H1 (cell line): ENCODE measurements around the gene PKP1. TPM values are rescaled to one million over a fixed set of nuclear protein-coding genes. Genes with fewer than 3 reads are reported as not detected.

Experiments used
- CTCF ChIA-PET: fragments of 300-600 bp; sonication (Branson Sonifier 250); formaldehyde crosslinking; loops from one replicate; lab custom pipeline; 2021; ENCODE audit not compliant: partially characterized antibody; lab: Charles Lee
- POLR2A ChIA-PET: fragments of 300-600 bp; sonication (Branson Sonifier 250); formaldehyde crosslinking; loops from one replicate; lab custom pipeline; 2021; ENCODE audit warnings: inconsistent platforms; ENCODE audit not compliant: partially characterized antibody; lab: Charles Lee
- DNase-seq, 2 experiments: peaks; one replicate each; pipeline versions ENCODE4 v3.0.0 to v3.0.0-alpha.2; 2010 to 2022; ENCODE audit warnings: low spot score in 2 of 2, low read depth in 1 of 2, mixed read lengths in 1 of 2
- FAIRE-seq: peaks from 2 replicates; lab custom pipeline; 2011; peaks lifted over from hg19 to GRCh38; lab: Jason Lieb, UNC
- H2AFZ ChIP-seq: 2 replicates; pipeline ENCODE4 v1.8.1; 2012; ENCODE audit warnings: low read length, inconsistent platforms
- H2AK5ac ChIP-seq: 2 replicates; pipeline ENCODE4 v1.6.1; 2013; ENCODE audit warnings: low read depth, low read length
- H2BK120ac ChIP-seq: replicated peaks from 2 replicates; pipeline ENCODE3; 2013; ENCODE audit warnings: low read depth, low read length, inconsistent platforms
- H2BK12ac ChIP-seq: 2 replicates; pipeline ENCODE4 v1.6.1; 2013; ENCODE audit warnings: low read depth, low read length
- H2BK15ac ChIP-seq: 2 replicates; pipeline ENCODE4 v1.6.1; 2013; ENCODE audit warnings: low read length
- H2BK20ac ChIP-seq: 2 replicates; pipeline ENCODE4 v1.6.1; 2013; ENCODE audit warnings: low read length
- H2BK5ac ChIP-seq: 2 replicates; pipeline ENCODE4 v1.6.1; 2013; ENCODE audit warnings: low read depth, low read length
- H3K14ac ChIP-seq: 2 replicates; pipeline ENCODE4 v1.6.1; 2013; ENCODE audit warnings: inconsistent platforms; ENCODE audit not compliant: insufficient read length
- H3K18ac ChIP-seq: 2 replicates; pipeline ENCODE4 v1.6.1; 2013; ENCODE audit warnings: low read length; ENCODE audit errors: extremely low read depth
- H3K23ac ChIP-seq: 2 replicates; pipeline ENCODE4 v1.6.1; 2013; ENCODE audit warnings: inconsistent platforms; ENCODE audit not compliant: insufficient read length
- H3K23me2 ChIP-seq: 2 replicates; pipeline ENCODE4 v1.6.1; 2013; ENCODE audit warnings: low read depth, low read length
- H3K27ac ChIP-seq: 2 replicates; pipeline ENCODE4 v1.6.1; 2011; ENCODE audit warnings: low read depth, low read length, inconsistent platforms
- H3K27me3 ChIP-seq, 4 experiments: replicated peaks in 1 of 4; 1 replicate in 1 of 4; 2 replicates in 3 of 4; pipeline versions ENCODE4 v1.6.1 to v1.8.1; 2011 to 2013; ENCODE audit warnings: low read length in 3 of 4, mild to moderate bottlenecking in 3 of 4, inconsistent platforms in 2 of 4, mixed read lengths in 2 of 4, moderate library complexity in 1 of 4; ENCODE audit not compliant: control insufficient read depth in 3 of 4, insufficient read depth in 3 of 4; ENCODE audit errors: extremely low read depth in 1 of 4
- H3K36me3 ChIP-seq, 4 experiments: 2 replicates each; pipeline versions ENCODE4 v1.6.1 to v1.8.1; 2011 to 2013; ENCODE audit warnings: mild to moderate bottlenecking in 4 of 4, low read length in 3 of 4, moderate library complexity in 2 of 4, control low read depth in 1 of 4, inconsistent platforms in 1 of 4; ENCODE audit not compliant: insufficient read depth in 4 of 4, control insufficient read depth in 2 of 4
- H3K4ac ChIP-seq: replicated peaks from 2 replicates; pipeline ENCODE3; 2013; ENCODE audit warnings: low read length, low read depth, mixed read lengths, inconsistent platforms; ENCODE audit not compliant: insufficient read length
- H3K4me1 ChIP-seq, 4 experiments: replicated peaks in 1 of 4; 1 replicate in 1 of 4; 2 replicates in 3 of 4; pipeline versions ENCODE4 v1.6.1 to v1.8.1; 2011 to 2013; ENCODE audit warnings: low read length in 3 of 4, inconsistent platforms in 2 of 4, mixed read lengths in 1 of 4; ENCODE audit not compliant: insufficient read depth in 4 of 4, control insufficient read depth in 3 of 4
- H3K4me2 ChIP-seq, 2 experiments: 2 replicates each; pipeline versions ENCODE4 v1.6.1 to v1.8.1; 2011 to 2013; ENCODE audit warnings: low read depth in 2 of 2, low read length in 2 of 2, control low read depth in 1 of 2, inconsistent platforms in 1 of 2, mild to moderate bottlenecking in 1 of 2; ENCODE audit not compliant: insufficient read depth in 1 of 2
- H3K4me3 ChIP-seq, 4 experiments: fragments of 200-600, 300-600 bp in 1 of 4; sonication (generic), shearing (Covaris generic), sonication (Bioruptor Twin) in 1 of 4; 2 replicates each; pipeline versions ENCODE4 v1.5.1 to v1.8.1; 2011 to 2016; ENCODE audit warnings: low read length in 4 of 4, low read depth in 3 of 4, control low read depth in 2 of 4, inconsistent platforms in 2 of 4, mild to moderate bottlenecking in 2 of 4, mixed read lengths in 1 of 4, moderate library complexity in 1 of 4; ENCODE audit not compliant: insufficient read depth in 2 of 4; ENCODE audit errors: extremely low read depth in 1 of 4
- H3K56ac ChIP-seq: replicated peaks from 2 replicates; pipeline ENCODE3; 2013; ENCODE audit warnings: low read depth, mild to moderate bottlenecking, mixed read lengths, low read length, inconsistent platforms; ENCODE audit not compliant: insufficient read length
- H3K79me1 ChIP-seq: 2 replicates; pipeline ENCODE4 v1.6.1; 2013; ENCODE audit warnings: low read depth, low read length, control low read depth
- H3K79me2 ChIP-seq, 2 experiments: 2 replicates each; pipeline versions ENCODE4 v1.6.1 to v1.8.1; 2012 to 2013; ENCODE audit warnings: low read length in 2 of 2, mild to moderate bottlenecking in 2 of 2, inconsistent platforms in 1 of 2; ENCODE audit not compliant: insufficient read depth in 2 of 2, control insufficient read depth in 1 of 2
- H3K9ac ChIP-seq, 4 experiments: replicated peaks in 1 of 4; 1 replicate in 1 of 4; 2 replicates in 3 of 4; pipeline versions ENCODE4 v1.6.1 to v1.8.1; 2011 to 2013; ENCODE audit warnings: low read depth in 3 of 4, low read length in 3 of 4, control low read depth in 2 of 4, mild to moderate bottlenecking in 2 of 4, moderate library complexity in 2 of 4, inconsistent platforms in 1 of 4; ENCODE audit errors: extremely low read depth in 1 of 4
- H3K9me3 ChIP-seq, 2 experiments: 2 replicates each; pipeline versions ENCODE4 v1.6.1 to v1.8.1; 2012 to 2013; ENCODE audit warnings: mild to moderate bottlenecking in 2 of 2, moderate library complexity in 2 of 2, control low read depth in 1 of 2, inconsistent platforms in 1 of 2, low read depth in 1 of 2, low read length in 1 of 2, mixed read lengths in 1 of 2; ENCODE audit not compliant: insufficient read depth in 2 of 2
- H4K20me1 ChIP-seq, 2 experiments: replicated peaks in 1 of 2; 2 replicates each; pipeline versions ENCODE3 to v1.8.1; 2011 to 2013; ENCODE audit warnings: inconsistent platforms in 2 of 2, low read length in 2 of 2, mild to moderate bottlenecking in 1 of 2; ENCODE audit not compliant: insufficient read depth in 2 of 2, control insufficient read depth in 1 of 2
- H4K5ac ChIP-seq: 2 replicates; pipeline ENCODE4 v1.6.1; 2013; ENCODE audit warnings: low read length, low read depth, mixed read lengths, inconsistent platforms; ENCODE audit not compliant: insufficient read length
- H4K8ac ChIP-seq: 2 replicates; pipeline ENCODE4 v1.8.0; 2013; ENCODE audit warnings: mild to moderate bottlenecking, moderate library complexity, low read length, inconsistent platforms; ENCODE audit not compliant: insufficient read depth; ENCODE audit errors: extremely low read depth
- H4K91ac ChIP-seq: replicated peaks from 2 replicates; pipeline ENCODE3; 2013; ENCODE audit warnings: low read length, mixed read lengths, inconsistent platforms; ENCODE audit not compliant: insufficient read length
- BACH1 ChIP-seq: IDR thresholded peaks from 2 replicates; pipeline ENCODE4 v1.6.1; 2012; ENCODE audit warnings: low read length, improper control_type of control experiment
- BRCA1 ChIP-seq: IDR thresholded peaks from 2 replicates; pipeline ENCODE4 v1.6.1; 2012; ENCODE audit warnings: low read depth, low read length, improper control_type of control experiment
- CHD1 ChIP-seq: IDR thresholded peaks from 2 replicates; pipeline ENCODE4 v1.6.1; 2012; ENCODE audit warnings: low read depth, low read length, improper control_type of control experiment
- RBBP5 ChIP-seq: IDR thresholded peaks from 2 replicates; pipeline ENCODE4 v1.7.1; 2012; ENCODE audit warnings: low read depth, mild to moderate bottlenecking, inconsistent platforms, low read length, moderate library complexity, borderline replicate concordance
- RFX5 ChIP-seq: IDR thresholded peaks from 2 replicates; pipeline ENCODE4 v1.6.1; 2011; ENCODE audit warnings: low read depth, low read length, improper control_type of control experiment, borderline replicate concordance
- SIRT6 ChIP-seq: IDR thresholded peaks from one replicate; pipeline ENCODE4 v1.7.1; 2012; ENCODE audit warnings: low read length, inconsistent platforms
- SP1 ChIP-seq: IDR thresholded peaks from 2 replicates; pipeline ENCODE4 v1.6.1; 2011; ENCODE audit warnings: low read depth, low read length
- SP4 ChIP-seq: IDR thresholded peaks from 2 replicates; pipeline ENCODE4 v1.6.1; 2012; ENCODE audit warnings: low read length, inconsistent platforms
- TAF1 ChIP-seq: IDR thresholded peaks from 2 replicates; pipeline ENCODE4 v1.6.1; 2011; ENCODE audit warnings: mild to moderate bottlenecking, low read depth, low read length
- TCF12 ChIP-seq: IDR thresholded peaks from 2 replicates; pipeline ENCODE4 v1.6.1; 2011; ENCODE audit warnings: low read depth, mild to moderate bottlenecking, low read length
- WGBS, 2 experiments: shearing (Covaris generic) in 1 of 2; methylation state at CpG; one replicate each; pipeline versions ENCODE4 v1.1.6 to v1.1.7; 2013 to 2015; ENCODE audit warnings: low lambda C conversion rate in 2 of 2, mixed read lengths in 2 of 2, inconsistent platforms in 1 of 2, low coverage in 1 of 2, missing lambda C conversion rate in 1 of 2; ENCODE audit not compliant: insufficient replicate concordance in 2 of 2, insufficient coverage in 1 of 2, insufficient read length in 1 of 2; ENCODE audit errors: extremely low coverage in 1 of 2, missing lambda C conversion rate in 1 of 2; 5-methylcytosine and 5-hydroxymethylcytosine counted together
- polyA plus RNA-seq, 7 experiments: library from polyadenylated mRNA; depleted of rRNA in 3 of 7; stranded (reverse) in 5 of 7; unstranded in 2 of 7; fragments of >200 nt in 5 of 7; fragments of 200-250 nt in 2 of 7; gene quantifications; 1 replicate in 5 of 7; 2 replicates in 1 of 7; 4 replicates in 1 of 7; pipeline versions ENCODE4 v1.2.1 to v1.2.3, GENCODE V29; 2011 to 2013; ENCODE audit warnings: missing spikeins in 2 of 7, mixed read lengths in 2 of 7
- total RNA-seq: library from RNA; stranded (reverse); fragmentation: NEBNext Ultra II Directional; extraction: Animal tissue kit (Norgen Biotek cat#: 25700); gene quantifications from 2 replicates; pipeline ENCODE4 v1.2.1, GENCODE V29; 2021
- TF ChIP-seq, protein P1 (sequence below), 3 experiments: IDR thresholded peaks; 1 replicate in 2 of 3; 2 replicates in 1 of 3; pipeline versions ENCODE4 v1.5.1 to v1.6.1; 2011; ENCODE audit warnings: low read length in 3 of 3, mild to moderate bottlenecking in 3 of 3, inconsistent platforms in 2 of 3, low read depth in 1 of 3, moderate library complexity in 1 of 3; ENCODE audit not compliant: insufficient read depth in 1 of 3; ENCODE audit errors: control extremely low read depth in 1 of 3
- TF ChIP-seq, protein P2 (sequence below): IDR thresholded peaks from 2 replicates; pipeline ENCODE4 v1.6.1; 2012; ENCODE audit warnings: inconsistent platforms

Gene PKP1
- total and polyA plus RNA-seq, 2 of the 8 experiments (the other 6 are each of a cell fraction or from before 2014, with no cell fraction given), result 0.21 to 0.95 TPM

DNA sequence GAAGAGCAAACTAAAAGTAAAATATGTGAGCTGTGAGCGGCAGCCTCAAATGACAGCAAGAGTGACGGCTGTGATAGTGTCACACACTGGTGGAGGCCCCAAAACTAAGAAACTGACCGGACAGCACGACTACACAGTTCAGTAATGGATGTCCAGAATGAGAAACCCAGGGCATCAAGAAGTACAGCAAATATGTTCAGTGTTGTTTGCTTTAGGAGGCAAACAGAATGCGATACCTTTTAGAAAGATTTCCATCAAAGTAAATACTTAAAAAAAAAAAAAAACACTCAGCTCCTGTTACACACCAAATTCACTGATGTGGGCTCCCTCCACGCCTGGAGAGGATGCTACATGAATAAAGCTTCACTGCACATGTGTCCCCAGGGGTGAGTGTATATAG, 1.1 kb upstream of the PKP1 start:
- H3K27ac ChIP-seq, result no peak overlapping the region
- H2BK15ac ChIP-seq, result no peak overlapping the region
- H3K23me2 ChIP-seq, result peaks cover 8% of the 10 kb centered on the region; the same call in 1 of the 2 replicates
- H3K79me2 ChIP-seq, result no peaks in the 10 kb centered on the region
- H2AK5ac ChIP-seq, result no peak overlapping the region
- CTCF ChIA-PET, result interaction anchor here (0.9 to 5.3 kb wide), 8 partner anchors 10 to 153 kb away, joined by 3 to 45 read pairs (median 7); no protein-coding TSS in a partner anchor
- H2AFZ ChIP-seq, result no peak overlapping the region
- H2BK120ac ChIP-seq, result no peak overlapping the region
- no peaks in the 10 kb centered on the region for H4K20me1 ChIP-seq
- no peak overlapping the region for H2BK5ac ChIP-seq
- no peak for FAIRE-seq
- H3K9ac ChIP-seq, result no peak overlapping the region
- DNase-seq, result no peak
- H2BK20ac ChIP-seq, result no peak overlapping the region
- H2BK12ac ChIP-seq, result no peak overlapping the region
- no peak overlapping the region for H3K56ac ChIP-seq
- no peaks in the 10 kb centered on the region; a peak in 1 of 4 replicates for H3K9me3 ChIP-seq
- H3K79me1 ChIP-seq, result no peaks in the 10 kb centered on the region
- no peak overlapping the region; a peak in 1 of 4 replicates for H3K4me2 ChIP-seq
- H3K23ac ChIP-seq, result no peak overlapping the region
- no peak overlapping the region for H3K4me3 ChIP-seq
- peaks cover 0 to 9% (median 9%) of the 10 kb centered on the region in 4 experiments; a peak in 5 of 7 replicates for H3K4me1 ChIP-seq
- whole genome bisulfite sequencing, 2 experiments, result 89% methylated on average over 6 of the region's 6 CpGs; no CpG with 5 or more reads in 1 of the 2 experiments
- no peak overlapping the region for H3K4ac ChIP-seq
- H4K5ac ChIP-seq, result no peak overlapping the region
- no peaks in the 10 kb centered on the region for H3K36me3 ChIP-seq
- H3K18ac ChIP-seq, result no peak overlapping the region
- H4K8ac ChIP-seq, result no peak overlapping the region
- no peak overlapping the region for H3K14ac ChIP-seq
- peaks cover 15 to 31% (median 30%) of the 10 kb centered on the region in 4 experiments for H3K27me3 ChIP-seq
- POLR2A ChIA-PET, result no interaction called here
- no peak overlapping the region for H4K91ac ChIP-seq
- TF ChIP-seq SP1 (no peak), BRCA1 (no peak), RFX5 (no peak), CHD1 (no peak), SP4 (no peak), SIRT6 (no peak), BACH1 (no peak), TCF12 (no peak), TAF1 (no peak), RBBP5 (no peak)
- TF ChIP-seq, protein P1, sequence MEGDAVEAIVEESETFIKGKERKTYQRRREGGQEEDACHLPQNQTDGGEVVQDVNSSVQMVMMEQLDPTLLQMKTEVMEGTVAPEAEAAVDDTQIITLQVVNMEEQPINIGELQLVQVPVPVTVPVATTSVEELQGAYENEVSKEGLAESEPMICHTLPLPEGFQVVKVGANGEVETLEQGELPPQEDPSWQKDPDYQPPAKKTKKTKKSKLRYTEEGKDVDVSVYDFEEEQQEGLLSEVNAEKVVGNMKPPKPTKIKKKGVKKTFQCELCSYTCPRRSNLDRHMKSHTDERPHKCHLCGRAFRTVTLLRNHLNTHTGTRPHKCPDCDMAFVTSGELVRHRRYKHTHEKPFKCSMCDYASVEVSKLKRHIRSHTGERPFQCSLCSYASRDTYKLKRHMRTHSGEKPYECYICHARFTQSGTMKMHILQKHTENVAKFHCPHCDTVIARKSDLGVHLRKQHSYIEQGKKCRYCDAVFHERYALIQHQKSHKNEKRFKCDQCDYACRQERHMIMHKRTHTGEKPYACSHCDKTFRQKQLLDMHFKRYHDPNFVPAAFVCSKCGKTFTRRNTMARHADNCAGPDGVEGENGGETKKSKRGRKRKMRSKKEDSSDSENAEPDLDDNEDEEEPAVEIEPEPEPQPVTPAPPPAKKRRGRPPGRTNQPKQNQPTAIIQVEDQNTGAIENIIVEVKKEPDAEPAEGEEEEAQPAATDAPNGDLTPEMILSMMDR (IDR thresholded peaks at IDR 0.05; ENCODE audit: control extremely low read depth in 1 of 3, insufficient read depth in 1 of 3, low read depth in 1 of 3, low read length in 3 of 3), result no peak
- TF ChIP-seq, protein P2, sequence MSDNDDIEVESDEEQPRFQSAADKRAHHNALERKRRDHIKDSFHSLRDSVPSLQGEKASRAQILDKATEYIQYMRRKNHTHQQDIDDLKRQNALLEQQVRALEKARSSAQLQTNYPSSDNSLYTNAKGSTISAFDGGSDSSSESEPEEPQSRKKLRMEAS, result no peak
